ENCODE results near the gene TMLHE.
"Not testable (repeated sequence)": the region's sequence is repeated elsewhere in the genome, so short reads cannot be mapped to it uniquely, and the experiment has no call there.

- TF ChIP-seq TERF1 (CRISPR knock-in tag; IDR thresholded peaks at IDR 0.05); KLF16 (CRISPR knock-in tag; IDR thresholded peaks at IDR 0.05); ZNF562 (CRISPR knock-in tag; IDR thresholded peaks at IDR 0.05; ENCODE audit: borderline replicate concordance); ZNF124 (CRISPR knock-in tag; IDR thresholded peaks at IDR 0.05); POLR2A (IDR thresholded peaks at IDR 0.05; ENCODE audit: insufficient read depth in 1 of 2, low read depth in 2 of 2, low read length in 2 of 2); RBAK (CRISPR knock-in tag; IDR thresholded peaks at IDR 0.05); RXRB (CRISPR knock-in tag; IDR thresholded peaks at IDR 0.05; ENCODE audit: borderline replicate concordance); HDAC2 (CRISPR knock-in tag; IDR thresholded peaks at IDR 0.05); ZBTB4 (CRISPR knock-in tag; IDR thresholded peaks at IDR 0.05; ENCODE audit: borderline replicate concordance); TAF1 (CRISPR knock-in tag; IDR thresholded peaks at IDR 0.05); EP300 (IDR thresholded peaks at IDR 0.05; ENCODE audit: low read depth in 2 of 2, low read length in 2 of 2); EP300 (CRISPR knock-in tag; IDR thresholded peaks at IDR 0.05; ENCODE audit: borderline replicate concordance): not testable (repeated sequence)
- TF ChIP-seq, protein P1, sequence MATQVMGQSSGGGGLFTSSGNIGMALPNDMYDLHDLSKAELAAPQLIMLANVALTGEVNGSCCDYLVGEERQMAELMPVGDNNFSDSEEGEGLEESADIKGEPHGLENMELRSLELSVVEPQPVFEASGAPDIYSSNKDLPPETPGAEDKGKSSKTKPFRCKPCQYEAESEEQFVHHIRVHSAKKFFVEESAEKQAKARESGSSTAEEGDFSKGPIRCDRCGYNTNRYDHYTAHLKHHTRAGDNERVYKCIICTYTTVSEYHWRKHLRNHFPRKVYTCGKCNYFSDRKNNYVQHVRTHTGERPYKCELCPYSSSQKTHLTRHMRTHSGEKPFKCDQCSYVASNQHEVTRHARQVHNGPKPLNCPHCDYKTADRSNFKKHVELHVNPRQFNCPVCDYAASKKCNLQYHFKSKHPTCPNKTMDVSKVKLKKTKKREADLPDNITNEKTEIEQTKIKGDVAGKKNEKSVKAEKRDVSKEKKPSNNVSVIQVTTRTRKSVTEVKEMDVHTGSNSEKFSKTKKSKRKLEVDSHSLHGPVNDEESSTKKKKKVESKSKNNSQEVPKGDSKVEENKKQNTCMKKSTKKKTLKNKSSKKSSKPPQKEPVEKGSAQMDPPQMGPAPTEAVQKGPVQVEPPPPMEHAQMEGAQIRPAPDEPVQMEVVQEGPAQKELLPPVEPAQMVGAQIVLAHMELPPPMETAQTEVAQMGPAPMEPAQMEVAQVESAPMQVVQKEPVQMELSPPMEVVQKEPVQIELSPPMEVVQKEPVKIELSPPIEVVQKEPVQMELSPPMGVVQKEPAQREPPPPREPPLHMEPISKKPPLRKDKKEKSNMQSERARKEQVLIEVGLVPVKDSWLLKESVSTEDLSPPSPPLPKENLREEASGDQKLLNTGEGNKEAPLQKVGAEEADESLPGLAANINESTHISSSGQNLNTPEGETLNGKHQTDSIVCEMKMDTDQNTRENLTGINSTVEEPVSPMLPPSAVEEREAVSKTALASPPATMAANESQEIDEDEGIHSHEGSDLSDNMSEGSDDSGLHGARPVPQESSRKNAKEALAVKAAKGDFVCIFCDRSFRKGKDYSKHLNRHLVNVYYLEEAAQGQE (IDR thresholded peaks at IDR 0.05; ENCODE audit: borderline replicate concordance in 1 of 2, low read depth in 1 of 2, low read length in 2 of 2) = not testable (repeated sequence)
These were observed 22.3 kb upstream of the TMLHE start for GRCh38 chrX:155635019-155635418.
